Stimulated activated CD4-positive, alpha-beta T cell treated with anti-CD3 and anti-CD28 coated beads, Interleukin-2, amount 100 ng/mL, for 48 hours (primary cell): ENCODE data around the gene OGT.
"Not testable (repeated sequence)": the region's sequence is repeated elsewhere in the genome, so short reads cannot be mapped to it uniquely, and the experiment has no call there.

Source experiments
- DNase-seq, 2 donors: peaks; one replicate each; pipeline ENCODE4 v3.0.0-alpha.2; 2020

The OGT gene

GRCh38 chrX:71532753-71533425, at the start of gene OGT:
TSS of gene OGT (plus strand) at chrX:71533104. CDS start at chrX:71533300, 196 bp downstream.
- peak; percentile 78 to 81 for DNase-seq

GRCh38 chrX:71487814-71488213, 45.1 kb upstream of the OGT start:
- DNase-seq = no peak

GRCh38 chrX:71489540-71489939, 43.4 kb upstream of the OGT start:
- no peak for DNase-seq

GRCh38 chrX:71492231-71493065, 40.5 kb upstream of the OGT start:
- DNase-seq = peak; percentile 21 to 36

- DNase-seq = no peak
These were observed 39.7 kb upstream of the OGT start for GRCh38 chrX:71493111-71493613.

GRCh38 chrX:71495979-71496378, 36.9 kb upstream of the OGT start:
- DNase-seq = not testable (repeated sequence)

GRCh38 chrX:71496476-71496875, 36.4 kb upstream of the OGT start:
- no peak for DNase-seq

GRCh38 chrX:71502080-71502479, 30.8 kb upstream of the OGT start:
- not testable (repeated sequence) for DNase-seq

GRCh38 chrX:71504346-71504745, 28.6 kb upstream of the OGT start:
- DNase-seq = no peak

GRCh38 chrX:71509289-71509688, 23.6 kb upstream of the OGT start:
- no peak for DNase-seq

- DNase-seq = no peak
These were observed 22.7 kb upstream of the OGT start for GRCh38 chrX:71510161-71510560.

GRCh38 chrX:71513731-71514130, 19.2 kb upstream of the OGT start:
- not testable (repeated sequence) for DNase-seq

- no peak for DNase-seq
These were observed 18.4 kb upstream of the OGT start for GRCh38 chrX:71514367-71515037.

GRCh38 chrX:71515038-71515396, 17.9 kb upstream of the OGT start:
- no peak for DNase-seq

GRCh38 chrX:71525316-71525715, 7.6 kb upstream of the OGT start:
- DNase-seq = no peak

- DNase-seq = peak in 1 of 2 donors; percentile 26
These were observed 689 bp upstream of the OGT start for GRCh38 chrX:71532078-71532752.

GRCh38 chrX:71533516-71533850, 579 bp downstream of the OGT start:
- DNase-seq = no peak

GRCh38 chrX:71533851-71534561, 1.1 kb downstream of the OGT start:
- peak in 1 of 2 donors; percentile 29 for DNase-seq

- no peak for DNase-seq
These were observed 2.1 kb downstream of the OGT start for GRCh38 chrX:71534773-71535544.

- no peak for DNase-seq
These were observed 3.4 kb downstream of the OGT start for GRCh38 chrX:71536285-71536684.

GRCh38 chrX:71537743-71538142, 4.8 kb downstream of the OGT start:
- no peak for DNase-seq

GRCh38 chrX:71540801-71541200, 7.9 kb downstream of the OGT start:
- DNase-seq = no peak
